Astrocyte (in vitro differentiated cells and primary cell): Measurements from ENCODE around the gene SND1.

Experiments used
- EZH2 ChIP-seq: IDR thresholded peaks from 2 replicates; pipeline ENCODE4 v1.6.1; 2012; ENCODE audit warnings: mild to moderate bottlenecking, low read length, inconsistent platforms; ENCODE audit not compliant: insufficient read depth
- TF ChIP-seq, protein P1 (sequence below): IDR thresholded peaks from 2 replicates; pipeline ENCODE4 v1.5.1; 2011; ENCODE audit warnings: low read depth, mild to moderate bottlenecking, inconsistent platforms, low read length, moderate library complexity; ENCODE audit not compliant: insufficient read depth

DNA sequence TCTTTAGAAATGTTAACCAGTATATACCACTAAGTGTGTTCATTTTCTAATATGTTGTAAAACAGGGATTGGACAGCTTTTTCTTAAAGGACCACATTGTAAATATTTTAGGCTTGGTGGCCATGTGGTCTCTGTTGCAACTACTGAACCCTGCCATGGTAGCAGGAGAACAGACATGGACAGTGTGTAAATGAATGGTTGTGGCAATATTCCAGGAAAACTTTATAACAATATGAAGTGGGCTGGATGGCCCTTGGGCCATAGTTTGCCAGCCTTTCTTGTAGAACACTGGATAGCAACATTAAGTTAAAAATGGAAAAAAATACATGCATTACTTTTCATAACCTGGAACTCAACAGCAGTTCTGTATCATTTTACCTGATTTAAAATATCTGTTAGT, 61.0 kb downstream of the SND1 start:
- TF ChIP-seq, protein P1, sequence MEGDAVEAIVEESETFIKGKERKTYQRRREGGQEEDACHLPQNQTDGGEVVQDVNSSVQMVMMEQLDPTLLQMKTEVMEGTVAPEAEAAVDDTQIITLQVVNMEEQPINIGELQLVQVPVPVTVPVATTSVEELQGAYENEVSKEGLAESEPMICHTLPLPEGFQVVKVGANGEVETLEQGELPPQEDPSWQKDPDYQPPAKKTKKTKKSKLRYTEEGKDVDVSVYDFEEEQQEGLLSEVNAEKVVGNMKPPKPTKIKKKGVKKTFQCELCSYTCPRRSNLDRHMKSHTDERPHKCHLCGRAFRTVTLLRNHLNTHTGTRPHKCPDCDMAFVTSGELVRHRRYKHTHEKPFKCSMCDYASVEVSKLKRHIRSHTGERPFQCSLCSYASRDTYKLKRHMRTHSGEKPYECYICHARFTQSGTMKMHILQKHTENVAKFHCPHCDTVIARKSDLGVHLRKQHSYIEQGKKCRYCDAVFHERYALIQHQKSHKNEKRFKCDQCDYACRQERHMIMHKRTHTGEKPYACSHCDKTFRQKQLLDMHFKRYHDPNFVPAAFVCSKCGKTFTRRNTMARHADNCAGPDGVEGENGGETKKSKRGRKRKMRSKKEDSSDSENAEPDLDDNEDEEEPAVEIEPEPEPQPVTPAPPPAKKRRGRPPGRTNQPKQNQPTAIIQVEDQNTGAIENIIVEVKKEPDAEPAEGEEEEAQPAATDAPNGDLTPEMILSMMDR, result no peak
- no peak for TF ChIP-seq EZH2
